Forelimb muscle (tissue), 1 donor: ENCODE measurements around the gene APOC4. TPM values are rescaled to one million over a fixed set of nuclear protein-coding genes. Genes with fewer than 3 reads are reported as not detected.
"Not testable (repeated sequence)": the region's sequence is repeated elsewhere in the genome, so short reads cannot be mapped to it uniquely, and the experiment has no call there.

Source experiments
- DNase-seq: peaks from one replicate; pipeline ENCODE4 v3.0.0-alpha.2; 2013; ENCODE audit warnings: low read depth
- polyA plus RNA-seq: library from polyadenylated mRNA; unstranded; fragments of 120-200 nt; gene quantifications from one replicate; pipeline ENCODE4 v1.2.1, GENCODE V29; 2013; ENCODE audit not compliant: insufficient read length

APOC4 gene, protein sequence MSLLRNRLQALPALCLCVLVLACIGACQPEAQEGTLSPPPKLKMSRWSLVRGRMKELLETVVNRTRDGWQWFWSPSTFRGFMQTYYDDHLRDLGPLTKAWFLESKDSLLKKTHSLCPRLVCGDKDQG
- not detected for polyA plus RNA-seq

DNA sequence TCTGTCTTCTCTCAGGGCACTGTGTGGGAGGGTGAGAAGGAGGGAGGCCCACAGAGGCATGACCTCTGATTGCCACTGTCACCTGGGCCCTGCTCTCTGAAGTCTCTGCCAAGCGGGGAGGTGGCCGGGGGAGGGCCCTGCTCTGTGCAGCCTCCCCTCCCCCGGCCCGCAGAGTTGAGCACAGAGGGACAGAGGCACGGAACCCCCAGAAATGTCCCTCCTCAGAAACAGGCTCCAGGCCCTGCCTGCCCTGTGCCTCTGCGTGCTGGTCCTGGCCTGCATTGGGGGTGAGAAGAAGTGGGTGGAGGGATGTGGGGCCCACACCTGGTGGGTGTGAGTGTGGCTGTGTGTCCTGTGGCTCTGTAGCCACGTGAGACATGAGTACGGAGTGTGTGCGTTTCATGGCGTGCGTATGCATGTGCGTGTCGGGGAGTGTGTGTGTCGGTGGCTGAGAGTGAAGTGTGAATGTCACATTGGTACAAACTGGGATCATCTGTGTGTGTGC is at the start of gene APOC4:
APOC4 (plus strand) TSS at position 171 of the 505 bp plus-strand sequence; CDS start at position 212, 41 bp downstream.
- no peak for DNase-seq

DNA sequence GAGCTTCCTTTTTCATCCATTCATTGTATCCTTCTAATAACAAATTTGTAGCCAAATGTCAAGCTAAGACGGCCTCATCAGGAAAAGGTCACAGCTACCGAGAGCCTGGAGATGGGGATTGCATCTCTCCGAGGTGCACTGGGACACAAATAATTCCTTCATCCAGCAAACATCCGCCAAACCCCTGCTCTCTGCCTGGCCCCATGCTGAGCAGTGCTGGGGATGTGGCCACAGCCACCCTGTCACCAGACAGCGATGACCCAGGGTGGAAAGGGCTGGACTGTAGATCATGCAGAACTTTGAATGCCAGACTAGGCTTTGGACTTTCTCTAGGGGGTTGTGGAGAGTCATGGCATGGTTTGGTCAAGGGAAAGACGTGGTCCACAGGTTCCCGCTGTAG is 49.1 kb upstream of the APOC4 start:
- DNase-seq: no peak

DNA sequence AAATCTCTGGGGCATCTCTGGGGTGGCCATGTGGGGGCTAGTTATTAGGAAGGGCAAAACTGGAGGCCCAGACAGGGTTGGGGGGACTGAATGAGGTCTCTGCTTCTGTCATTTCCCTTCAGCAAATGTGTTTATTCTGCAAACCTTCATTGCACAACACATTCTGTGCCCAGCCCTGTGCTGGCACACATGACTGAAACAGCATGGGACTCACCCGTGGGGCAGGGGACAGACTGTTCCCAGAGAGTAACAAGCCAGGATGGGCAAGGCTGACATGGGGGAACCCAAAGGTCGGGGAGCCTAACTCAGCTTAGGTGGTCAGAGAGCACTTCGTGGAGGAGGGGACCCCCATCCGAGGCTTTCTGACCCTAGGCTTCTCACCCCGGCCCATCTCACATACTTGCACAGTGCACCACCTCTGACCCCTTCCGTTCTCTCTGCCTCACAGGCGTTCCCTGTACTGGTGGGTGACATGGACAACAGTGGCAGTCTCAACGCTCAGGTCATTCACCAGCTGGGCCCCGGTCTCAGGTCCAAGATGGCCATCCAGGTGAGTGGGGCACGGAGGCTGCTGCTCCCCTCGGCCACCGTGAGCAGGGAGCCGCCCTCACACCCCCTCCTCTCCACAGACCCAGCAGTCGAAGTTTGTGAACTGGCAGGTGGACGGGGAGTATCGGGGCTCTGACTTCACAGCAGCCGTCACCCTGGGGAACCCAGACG is 48.5 kb upstream of the APOC4 start:
- no peak for DNase-seq

DNA sequence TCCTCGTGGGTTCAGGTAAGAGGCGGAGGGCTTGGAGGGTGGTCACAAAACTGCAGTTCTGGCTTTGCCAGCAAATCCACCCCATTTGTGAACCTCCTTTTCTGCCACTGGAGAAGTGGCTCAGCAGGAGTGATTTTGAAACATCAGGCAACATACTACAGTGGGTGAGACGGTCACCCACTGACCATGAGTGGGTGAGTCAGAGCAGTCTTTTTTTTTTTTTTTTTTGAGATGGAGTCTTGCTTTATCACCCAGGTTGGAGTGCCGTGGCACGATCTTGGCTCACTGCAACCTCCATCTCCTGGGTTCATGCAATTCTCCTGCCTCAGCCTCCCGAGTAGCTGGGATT is 48.0 kb upstream of the APOC4 start:
- no peak for DNase-seq

DNA sequence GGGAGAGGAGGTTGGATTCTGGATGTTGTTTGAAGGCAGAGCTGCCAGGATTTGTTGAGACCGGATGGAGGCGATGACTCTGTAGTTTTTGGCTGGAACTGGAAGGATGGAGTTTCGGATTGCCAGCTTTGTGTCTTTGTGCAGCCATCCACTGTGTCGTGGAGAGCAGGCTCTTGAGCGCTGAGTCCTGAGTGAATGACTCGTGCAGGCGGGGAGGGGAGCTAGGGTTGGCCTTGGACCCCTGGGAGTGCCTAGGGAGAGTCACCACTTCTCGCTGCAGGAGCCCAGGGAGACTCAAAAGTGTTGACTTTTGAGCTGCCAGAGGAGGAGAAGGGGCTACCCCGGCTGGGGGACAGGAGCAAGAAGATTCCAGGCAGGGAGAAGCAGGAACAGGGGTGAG is 47.1 kb upstream of the APOC4 start:
- DNase-seq: no peak

DNA sequence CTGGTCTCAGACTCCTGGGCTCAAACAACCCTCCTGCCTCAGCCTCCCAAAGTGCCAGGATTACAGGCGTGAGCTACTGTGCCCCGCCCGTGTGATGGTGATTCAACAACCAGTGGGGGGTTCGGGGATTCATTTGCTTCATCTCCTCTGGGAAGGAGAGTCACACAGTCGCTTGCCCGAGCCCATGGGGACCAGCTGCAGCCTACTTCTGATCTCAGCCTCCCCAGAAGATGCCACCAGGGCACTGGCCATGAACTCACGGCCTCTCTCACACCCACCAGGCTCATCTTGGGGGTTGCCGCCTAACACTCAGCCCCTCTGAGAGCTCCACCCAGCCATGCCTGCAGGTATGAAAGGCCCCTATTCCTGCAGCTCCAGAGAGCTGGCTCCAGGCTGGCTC is 44.2 kb upstream of the APOC4 start:
- no peak for DNase-seq

DNA sequence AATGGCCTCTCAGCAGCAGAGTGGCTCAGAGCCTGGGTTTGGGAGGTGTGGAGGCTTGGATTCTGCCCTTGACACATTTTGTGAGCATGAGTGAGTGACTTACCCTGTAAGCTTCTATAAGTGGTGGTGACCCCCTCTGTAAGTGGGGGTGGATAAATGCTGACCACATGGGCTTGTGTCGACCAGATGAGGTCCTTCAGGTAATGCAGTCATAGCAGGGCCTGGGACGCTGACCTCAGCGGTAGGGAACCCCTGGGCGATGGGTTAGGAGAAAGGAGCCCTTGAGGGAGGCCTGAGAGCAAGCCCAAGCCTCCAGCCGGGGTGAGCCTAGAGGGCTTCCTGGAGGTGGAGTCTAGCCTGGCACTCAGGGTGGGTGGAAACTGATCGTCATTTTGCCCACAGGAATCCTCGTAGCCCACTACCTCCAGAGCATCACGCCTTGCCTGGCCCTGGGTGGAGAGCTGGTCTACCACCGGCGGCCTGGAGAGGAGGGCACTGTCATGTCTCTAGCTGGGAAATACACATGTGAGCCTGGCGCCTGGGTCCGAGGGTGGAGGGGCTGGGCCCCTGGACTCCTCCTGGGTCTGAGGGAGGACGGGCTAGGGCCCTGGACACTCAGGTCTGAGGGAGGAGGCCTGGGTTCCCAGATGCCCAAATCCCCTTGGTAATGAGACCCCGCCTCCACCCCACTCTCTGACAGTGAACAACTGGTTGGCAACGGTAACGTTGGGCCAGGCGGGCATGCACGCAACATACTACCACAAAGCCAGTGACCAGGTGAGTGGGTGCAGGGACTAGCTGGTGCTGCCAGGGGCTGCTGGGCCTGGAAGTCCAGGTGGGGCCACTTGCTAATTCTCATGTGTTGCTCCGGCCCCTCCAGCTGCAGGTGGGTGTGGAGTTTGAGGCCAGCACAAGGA is 41.5 kb upstream of the APOC4 start:
- no peak for DNase-seq

DNA sequence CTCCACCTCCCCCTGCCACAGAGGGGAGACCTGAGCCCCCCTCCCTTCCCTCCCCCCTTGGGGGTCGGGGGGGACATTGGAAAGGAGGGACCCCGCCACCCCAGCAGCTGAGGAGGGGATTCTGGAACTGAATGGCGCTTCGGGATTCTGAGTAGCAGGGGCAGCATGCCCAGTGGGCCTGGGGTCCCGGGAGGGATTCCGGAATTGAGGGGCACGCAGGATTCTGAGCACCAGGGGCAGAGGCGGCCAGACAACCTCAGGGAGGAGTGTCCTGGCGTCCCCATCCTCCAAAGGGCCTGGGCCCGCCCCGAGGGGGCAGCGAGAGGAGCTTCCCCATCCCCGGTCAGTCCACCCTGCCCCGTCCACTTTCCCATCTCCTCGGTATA is 38.8 kb upstream of the APOC4 start:
- DNase-seq: no peak

DNA sequence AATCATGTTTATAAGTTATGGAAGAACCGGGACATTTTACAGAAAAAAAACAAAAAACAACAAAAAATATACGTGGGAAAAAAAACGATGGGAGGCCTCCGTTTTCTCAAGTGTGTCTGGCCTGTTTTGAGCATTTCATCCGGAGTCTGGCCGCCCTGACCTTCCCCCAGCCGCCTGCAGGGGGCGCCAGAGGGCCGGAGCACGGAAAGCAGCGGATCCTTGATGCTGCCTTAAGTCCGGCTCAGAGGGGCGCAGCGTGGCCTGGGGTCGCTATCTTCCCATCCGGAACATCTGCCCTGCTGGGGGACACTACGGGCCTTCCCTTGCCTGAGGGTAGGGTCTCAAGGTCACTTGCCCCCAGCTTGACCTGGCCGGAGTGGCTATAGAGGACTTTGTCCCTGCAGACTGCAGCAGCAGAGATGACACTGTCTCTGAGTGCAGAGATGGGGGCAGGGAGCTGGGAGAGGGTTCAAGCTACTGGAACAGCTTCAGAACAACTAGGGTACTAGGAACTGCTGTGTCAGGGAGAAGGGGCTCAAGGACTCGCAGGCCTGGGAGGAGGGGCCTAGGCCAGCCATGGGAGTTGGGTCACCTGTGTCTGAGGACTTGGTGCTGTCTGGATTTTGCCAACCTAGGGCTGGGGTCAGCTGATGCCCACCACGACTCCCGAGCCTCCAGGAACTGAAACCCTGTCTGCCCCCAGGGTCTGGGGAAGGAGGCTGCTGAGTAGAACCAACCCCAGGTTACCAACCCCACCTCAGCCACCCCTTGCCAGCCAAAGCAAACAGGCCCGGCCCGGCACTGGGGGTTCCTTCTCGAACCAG is 38.2 kb upstream of the APOC4 start:
- DNase-seq: no peak

DNA sequence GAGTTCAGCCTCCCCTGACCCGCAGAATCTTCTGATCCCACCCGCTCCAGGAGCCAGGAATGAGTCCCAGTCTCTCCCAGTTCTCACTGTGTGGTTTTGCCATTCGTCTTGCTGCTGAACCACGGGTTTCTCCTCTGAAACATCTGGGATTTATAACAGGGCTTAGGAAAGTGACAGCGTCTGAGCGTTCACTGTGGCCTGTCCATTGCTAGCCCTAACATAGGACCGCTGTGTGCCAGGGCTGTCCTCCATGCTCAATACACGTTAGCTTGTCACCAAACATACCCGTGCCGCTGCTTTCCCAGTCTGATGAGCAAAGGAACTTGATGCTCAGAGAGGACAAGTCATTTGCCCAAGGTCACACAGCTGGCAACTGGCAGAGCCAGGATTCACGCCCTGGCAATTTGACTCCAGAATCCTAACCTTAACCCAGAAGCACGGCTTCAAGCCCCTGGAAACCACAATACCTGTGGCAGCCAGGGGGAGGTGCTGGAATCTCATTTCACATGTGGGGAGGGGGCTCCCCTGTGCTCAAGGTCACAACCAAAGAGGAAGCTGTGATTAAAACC is 37.5 kb upstream of the APOC4 start:
- no peak for DNase-seq

DNA sequence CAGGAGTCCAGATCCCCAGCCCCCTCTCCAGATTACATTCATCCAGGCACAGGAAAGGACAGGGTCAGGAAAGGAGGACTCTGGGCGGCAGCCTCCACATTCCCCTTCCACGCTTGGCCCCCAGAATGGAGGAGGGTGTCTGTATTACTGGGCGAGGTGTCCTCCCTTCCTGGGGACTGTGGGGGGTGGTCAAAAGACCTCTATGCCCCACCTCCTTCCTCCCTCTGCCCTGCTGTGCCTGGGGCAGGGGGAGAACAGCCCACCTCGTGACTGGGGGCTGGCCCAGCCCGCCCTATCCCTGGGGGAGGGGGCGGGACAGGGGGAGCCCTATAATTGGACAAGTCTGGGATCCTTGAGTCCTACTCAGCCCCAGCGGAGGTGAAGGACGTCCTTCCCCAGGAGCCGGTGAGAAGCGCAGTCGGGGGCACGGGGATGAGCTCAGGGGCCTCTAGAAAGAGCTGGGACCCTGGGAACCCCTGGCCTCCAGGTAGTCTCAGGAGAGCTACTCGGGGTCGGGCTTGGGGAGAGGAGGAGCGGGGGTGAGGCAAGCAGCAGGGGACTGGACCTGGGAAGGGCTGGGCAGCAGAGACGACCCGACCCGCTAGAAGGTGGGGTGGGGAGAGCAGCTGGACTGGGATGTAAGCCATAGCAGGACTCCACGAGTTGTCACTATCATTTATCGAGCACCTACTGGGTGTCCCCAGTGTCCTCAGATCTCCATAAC is 36.4 kb upstream of the APOC4 start, which contains the start of gene APOE:
APOE (plus strand) TSS at position 360 of the 724 bp plus-strand sequence. CDS start 829 bp downstream, outside the sequence.
- no peak for DNase-seq

DNA sequence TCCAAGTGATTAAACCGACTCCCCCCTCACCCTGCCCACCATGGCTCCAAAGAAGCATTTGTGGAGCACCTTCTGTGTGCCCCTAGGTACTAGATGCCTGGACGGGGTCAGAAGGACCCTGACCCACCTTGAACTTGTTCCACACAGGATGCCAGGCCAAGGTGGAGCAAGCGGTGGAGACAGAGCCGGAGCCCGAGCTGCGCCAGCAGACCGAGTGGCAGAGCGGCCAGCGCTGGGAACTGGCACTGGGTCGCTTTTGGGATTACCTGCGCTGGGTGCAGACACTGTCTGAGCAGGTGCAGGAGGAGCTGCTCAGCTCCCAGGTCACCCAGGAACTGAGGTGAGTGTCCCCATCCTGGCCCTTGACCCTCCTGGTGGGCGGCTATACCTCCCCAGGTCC is 34.4 kb upstream of the APOC4 start:
- no peak for DNase-seq

DNA sequence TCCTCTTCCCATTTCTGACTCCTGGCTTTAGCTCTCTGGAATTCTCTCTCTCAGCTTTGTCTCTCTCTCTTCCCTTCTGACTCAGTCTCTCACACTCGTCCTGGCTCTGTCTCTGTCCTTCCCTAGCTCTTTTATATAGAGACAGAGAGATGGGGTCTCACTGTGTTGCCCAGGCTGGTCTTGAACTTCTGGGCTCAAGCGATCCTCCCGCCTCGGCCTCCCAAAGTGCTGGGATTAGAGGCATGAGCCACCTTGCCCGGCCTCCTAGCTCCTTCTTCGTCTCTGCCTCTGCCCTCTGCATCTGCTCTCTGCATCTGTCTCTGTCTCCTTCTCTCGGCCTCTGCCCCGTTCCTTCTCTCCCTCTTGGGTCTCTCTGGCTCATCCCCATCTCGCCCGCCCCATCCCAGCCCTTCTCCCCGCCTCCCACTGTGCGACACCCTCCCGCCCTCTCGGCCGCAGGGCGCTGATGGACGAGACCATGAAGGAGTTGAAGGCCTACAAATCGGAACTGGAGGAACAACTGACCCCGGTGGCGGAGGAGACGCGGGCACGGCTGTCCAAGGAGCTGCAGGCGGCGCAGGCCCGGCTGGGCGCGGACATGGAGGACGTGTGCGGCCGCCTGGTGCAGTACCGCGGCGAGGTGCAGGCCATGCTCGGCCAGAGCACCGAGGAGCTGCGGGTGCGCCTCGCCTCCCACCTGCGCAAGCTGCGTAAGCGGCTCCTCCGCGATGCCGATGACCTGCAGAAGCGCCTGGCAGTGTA is 33.8 kb upstream of the APOC4 start:
- no peak for DNase-seq

DNA sequence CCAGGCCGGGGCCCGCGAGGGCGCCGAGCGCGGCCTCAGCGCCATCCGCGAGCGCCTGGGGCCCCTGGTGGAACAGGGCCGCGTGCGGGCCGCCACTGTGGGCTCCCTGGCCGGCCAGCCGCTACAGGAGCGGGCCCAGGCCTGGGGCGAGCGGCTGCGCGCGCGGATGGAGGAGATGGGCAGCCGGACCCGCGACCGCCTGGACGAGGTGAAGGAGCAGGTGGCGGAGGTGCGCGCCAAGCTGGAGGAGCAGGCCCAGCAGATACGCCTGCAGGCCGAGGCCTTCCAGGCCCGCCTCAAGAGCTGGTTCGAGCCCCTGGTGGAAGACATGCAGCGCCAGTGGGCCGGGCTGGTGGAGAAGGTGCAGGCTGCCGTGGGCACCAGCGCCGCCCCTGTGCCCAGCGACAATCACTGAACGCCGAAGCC is 33.2 kb upstream of the APOC4 start:
- no peak for DNase-seq

DNA sequence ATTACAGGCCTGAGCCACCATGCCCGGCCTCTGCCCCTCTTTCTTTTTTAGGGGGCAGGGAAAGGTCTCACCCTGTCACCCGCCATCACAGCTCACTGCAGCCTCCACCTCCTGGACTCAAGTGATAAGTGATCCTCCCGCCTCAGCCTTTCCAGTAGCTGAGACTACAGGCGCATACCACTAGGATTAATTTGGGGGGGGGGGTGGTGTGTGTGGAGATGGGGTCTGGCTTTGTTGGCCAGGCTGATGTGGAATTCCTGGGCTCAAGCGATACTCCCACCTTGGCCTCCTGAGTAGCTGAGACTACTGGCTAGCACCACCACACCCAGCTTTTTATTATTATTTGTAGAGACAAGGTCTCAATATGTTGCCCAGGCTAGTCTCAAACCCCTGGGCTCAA is 32.3 kb upstream of the APOC4 start:
- DNase-seq: no peak

DNA sequence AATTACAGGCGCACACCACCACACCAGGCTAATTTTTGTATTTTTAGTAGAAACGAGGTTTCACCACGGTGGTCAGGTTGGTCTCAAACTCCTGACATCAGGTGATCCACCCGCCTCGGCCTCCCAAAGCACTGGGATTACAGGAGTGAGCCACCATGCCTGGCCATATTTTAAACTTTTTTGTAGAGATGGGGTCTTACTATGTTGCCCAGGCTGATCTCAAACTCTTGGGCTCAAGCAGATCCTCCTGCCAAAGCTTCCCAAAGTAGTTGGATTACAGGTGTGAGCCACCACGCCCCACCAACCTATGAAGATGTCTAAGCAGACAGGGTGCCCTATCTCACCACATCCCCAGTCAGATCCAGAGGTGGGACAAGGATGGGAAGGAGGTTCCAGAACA is 30.1 kb upstream of the APOC4 start:
- DNase-seq: not testable (repeated sequence)

DNA sequence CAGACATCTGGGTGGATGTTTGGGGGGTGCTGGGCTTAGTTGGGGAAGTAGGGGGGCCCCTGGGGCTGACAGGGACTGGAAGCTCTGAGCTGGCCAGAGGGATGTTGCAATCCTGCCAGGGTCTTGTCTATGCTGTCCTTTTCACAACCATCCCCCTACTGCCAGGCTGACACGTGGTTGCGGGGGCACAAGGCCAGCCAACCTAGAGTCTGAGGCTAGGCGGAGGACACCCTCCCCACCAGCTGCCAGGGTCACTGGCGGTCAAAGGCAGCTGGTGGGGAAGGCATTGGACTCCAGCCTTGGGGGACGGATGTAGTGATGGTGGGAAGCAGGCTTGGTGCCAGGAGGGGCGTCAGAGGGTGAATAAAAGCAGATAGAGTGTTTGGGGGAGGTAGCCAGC is 29.2 kb upstream of the APOC4 start:
- DNase-seq: no peak

DNA sequence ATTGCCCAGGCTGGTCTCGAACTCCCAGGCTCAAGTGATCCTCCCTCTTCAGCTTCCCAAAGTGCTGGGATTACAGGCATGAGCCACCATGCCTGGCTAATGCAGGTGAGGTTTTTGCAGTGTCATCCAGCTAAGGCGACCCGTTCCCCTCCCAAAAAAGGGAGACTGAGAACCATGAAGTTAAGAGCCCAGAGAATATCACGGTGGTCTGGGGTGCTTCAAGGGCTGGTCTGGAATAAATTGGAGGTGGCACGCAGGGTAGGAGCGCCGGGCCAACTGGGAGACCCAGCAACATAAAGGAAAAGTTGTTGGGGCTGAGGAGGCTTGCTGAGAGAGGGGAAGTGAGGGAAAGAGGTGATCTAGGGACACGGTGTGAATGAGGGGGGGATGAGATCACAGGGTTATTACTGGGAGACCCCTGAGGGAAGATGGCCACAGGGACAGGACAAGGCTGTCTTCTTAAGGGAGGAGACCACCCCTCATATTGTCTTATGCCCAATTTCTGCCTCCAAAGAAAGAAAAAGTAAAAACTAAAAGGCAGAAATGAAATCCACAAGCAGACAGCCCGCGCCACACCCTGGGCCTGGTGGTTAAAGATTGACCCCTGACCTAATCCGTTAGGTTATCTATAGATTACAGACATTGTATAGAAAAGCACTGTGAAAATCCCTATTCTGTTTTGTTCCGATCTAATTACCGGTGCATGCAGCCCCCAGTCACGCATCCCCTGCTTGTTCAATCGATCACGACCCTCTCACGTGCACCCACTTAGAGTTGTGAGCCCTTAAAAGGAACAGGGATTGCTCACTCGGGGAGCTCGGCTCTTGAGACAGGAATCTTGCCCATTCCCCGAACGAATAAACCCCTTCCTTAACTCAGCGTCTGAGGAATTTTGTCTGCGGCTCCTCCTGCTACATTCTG is 28.3 kb upstream of the APOC4 start:
- not testable (repeated sequence) for DNase-seq
